Spinal cord (tissue), 10 donors: ENCODE measurements around the gene SRPK2. TPM values are rescaled to one million over a fixed set of nuclear protein-coding genes. Genes with fewer than 3 reads are reported as not detected.
"Not testable (repeated sequence)": the region's sequence is repeated elsewhere in the genome, so short reads cannot be mapped to it uniquely, and the experiment has no call there.

Experiments used
- DNase-seq, 6 donors: peaks; one replicate each; pipeline versions ENCODE4 v3.0.0 to v3.0.0-alpha.2; 2013 to 2015; ENCODE audit warnings: low spot score in 6 of 6, low read depth in 4 of 6
- H3K27ac ChIP-seq: one replicate; pipeline ENCODE4 v1.5.1; 2013; ENCODE audit warnings: low read depth, low read length, control low read depth
- H3K27me3 ChIP-seq: one replicate; pipeline ENCODE4 v1.6.1; 2013; ENCODE audit warnings: low read length; ENCODE audit not compliant: control insufficient read depth, insufficient read depth
- H3K36me3 ChIP-seq: one replicate; pipeline ENCODE4 v1.6.1; 2013; ENCODE audit warnings: low read length; ENCODE audit not compliant: control insufficient read depth, insufficient read depth
- H3K4me1 ChIP-seq: one replicate; pipeline ENCODE4 v1.6.1; 2013; ENCODE audit warnings: low read length; ENCODE audit not compliant: control insufficient read depth, insufficient read depth
- H3K4me3 ChIP-seq: one replicate; pipeline ENCODE4 v1.5.1; 2013; ENCODE audit warnings: low read depth, low read length, control low read depth
- H3K9me3 ChIP-seq: one replicate; pipeline ENCODE4 v1.6.1; 2013; ENCODE audit warnings: low read length; ENCODE audit not compliant: control insufficient read depth, insufficient read depth
- WGBS: methylation state at CpG from one replicate; pipeline ENCODE4 v1.1.5; 2013; ENCODE audit warnings: missing lambda C conversion rate; ENCODE audit not compliant: insufficient coverage; 5-methylcytosine and 5-hydroxymethylcytosine counted together
- polyA plus RNA-seq, 2 donors: library from polyadenylated mRNA; unstranded; fragments of 120-200 nt; gene quantifications; one replicate each; pipeline ENCODE4 v1.2.1, GENCODE V29; 2013; ENCODE audit not compliant: insufficient read length in 2 of 2
- total RNA-seq, 2 donors: library from RNA; depleted of rRNA in 1 of 2; stranded (reverse); fragments of 120-200 nt in 1 of 2; fragments of >200 nt in 1 of 2; gene quantifications; one replicate each; pipeline versions ENCODE4 v1.2.3 to v1.2.4, GENCODE V29; 2013 to 2014
- donor health status: healthy.

SRPK2 gene
- total and polyA plus RNA-seq, 4 donors = 79.8 to 252 (median 126) TPM

- H3K4me1 ChIP-seq = no peaks in the 10 kb centered on the region
Measured at GRCh38 chr7:105377903-105378302, 10.8 kb downstream of the SRPK2 start.

GRCh38 chr7:105376908-105377533, 11.7 kb downstream of the SRPK2 start:
- WGBS = 69% methylated on average over 4 of the region's 4 CpGs
- Histone ChIP-seq H3K9me3 (no peaks in the 10 kb centered on the region), H3K4me3 (no peak overlapping the region), H3K4me1 (no peaks in the 10 kb centered on the region), H3K36me3 (no peaks in the 10 kb centered on the region), H3K27me3 (no peaks in the 10 kb centered on the region), H3K27ac (no peak overlapping the region)
- no peak for DNase-seq

More at GRCh38 chr7:105377903-105378302, 10.8 kb downstream of the SRPK2 start:
- Histone ChIP-seq H3K4me3 (no peak overlapping the region), H3K27ac (no peak overlapping the region), H3K27me3 (no peaks in the 10 kb centered on the region), H3K9me3 (no peaks in the 10 kb centered on the region), H3K36me3 (no peaks in the 10 kb centered on the region)
- 61% methylated on average over 3 of the region's 3 CpGs for WGBS
- no peak for DNase-seq

DNA sequence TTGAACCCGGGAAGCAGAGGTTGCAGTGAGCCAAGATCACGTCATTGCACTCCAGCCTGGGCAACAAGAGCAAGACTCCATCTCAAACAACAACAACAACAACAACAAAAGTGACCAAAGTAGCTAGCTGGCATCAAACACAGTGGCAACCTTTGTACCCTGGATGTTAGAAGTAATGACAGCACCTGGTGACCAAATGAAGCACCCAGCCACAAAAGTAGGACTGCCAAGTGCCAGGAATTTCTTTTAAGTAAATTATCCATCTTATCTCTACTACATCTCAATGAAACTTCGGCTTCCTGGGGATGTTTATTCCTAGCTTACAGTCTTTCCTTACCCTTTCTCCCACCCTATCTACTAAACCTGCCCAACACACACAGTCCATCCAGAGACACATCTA, 18.8 kb downstream of the SRPK2 start:
- Histone ChIP-seq H3K9me3 (no peaks in the 10 kb centered on the region), H3K36me3 (peaks cover 2% of the 10 kb centered on the region), H3K4me3 (no peak overlapping the region), H3K27ac (no peak overlapping the region), H3K4me1 (peaks cover 4% of the 10 kb centered on the region), H3K27me3 (no peaks in the 10 kb centered on the region)
- no peak for DNase-seq
- WGBS = no CpG with 5 or more reads among the region's 3 CpGs

DNA sequence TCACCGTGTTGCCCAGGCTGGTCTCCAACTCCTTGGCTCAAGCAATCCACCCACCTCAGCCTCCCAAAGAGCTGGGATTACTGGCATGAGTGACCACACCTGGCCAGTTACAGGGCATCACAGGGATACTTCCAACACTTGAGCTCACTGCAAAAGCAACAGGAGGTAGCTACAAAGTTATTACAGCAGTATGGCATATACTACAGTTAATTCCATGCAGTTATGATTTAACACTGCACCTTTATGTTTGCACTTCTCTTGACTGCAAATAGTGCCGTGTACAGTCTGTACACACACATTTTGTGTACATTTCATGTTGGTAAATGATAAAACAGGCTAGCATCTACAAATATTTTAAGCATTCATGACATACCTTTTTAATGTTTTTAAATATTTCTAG, 21.3 kb downstream of the SRPK2 start:
- no peak for DNase-seq
- H3K27me3 ChIP-seq = no peaks in the 10 kb centered on the region
- H3K27ac ChIP-seq = no peak overlapping the region
- no peaks in the 10 kb centered on the region for H3K9me3 ChIP-seq
- peaks cover 2% of the 10 kb centered on the region for H3K36me3 ChIP-seq
- no peak overlapping the region for H3K4me3 ChIP-seq
- H3K4me1 ChIP-seq = peaks cover 4% of the 10 kb centered on the region
- 100% methylated on average over 1 of the region's 2 CpGs for WGBS

- Histone ChIP-seq H3K36me3 (peaks cover 2% of the 10 kb centered on the region), H3K4me3 (no peak overlapping the region), H3K27me3 (no peaks in the 10 kb centered on the region), H3K9me3 (no peaks in the 10 kb centered on the region), H3K27ac (no peak overlapping the region), H3K4me1 (peaks cover 4% of the 10 kb centered on the region)
- 100% methylated on average over 5 of the region's 25 CpGs for WGBS
- DNase-seq = no peak
Measured at GRCh38 chr7:105365541-105366534, 22.9 kb downstream of the SRPK2 start.

DNA sequence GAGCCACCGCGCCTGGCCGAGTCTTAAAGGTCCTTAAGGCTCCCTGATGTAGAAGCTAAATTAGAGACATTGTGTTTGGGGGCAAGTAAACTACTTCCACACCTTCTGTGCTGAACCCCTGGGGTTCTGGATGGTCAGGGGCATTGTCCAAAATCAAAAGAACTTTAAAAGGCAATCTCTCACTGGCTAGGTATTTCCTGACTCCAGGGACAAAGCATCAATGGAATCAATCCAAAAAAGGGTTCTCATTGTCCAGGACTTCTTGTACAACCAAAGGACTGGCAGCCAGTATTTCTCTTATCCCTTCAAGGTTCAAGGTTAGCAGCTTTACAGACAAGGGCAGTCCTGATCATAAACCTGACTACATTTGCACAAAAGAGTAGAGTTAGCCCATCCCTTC, 24.0 kb downstream of the SRPK2 start:
- Histone ChIP-seq H3K4me3 (no peak overlapping the region), H3K27ac (no peak overlapping the region), H3K4me1 (peaks cover 4% of the 10 kb centered on the region), H3K36me3 (peaks cover 2% of the 10 kb centered on the region), H3K9me3 (no peaks in the 10 kb centered on the region), H3K27me3 (no peaks in the 10 kb centered on the region)
- DNase-seq = no peak
- no CpG with 5 or more reads among the region's 3 CpGs for WGBS

- WGBS = 100% methylated on average over 1 of the region's 6 CpGs
- DNase-seq = not testable (repeated sequence)
Measured at GRCh38 chr7:105363657-105364056, 25.1 kb downstream of the SRPK2 start.

DNA sequence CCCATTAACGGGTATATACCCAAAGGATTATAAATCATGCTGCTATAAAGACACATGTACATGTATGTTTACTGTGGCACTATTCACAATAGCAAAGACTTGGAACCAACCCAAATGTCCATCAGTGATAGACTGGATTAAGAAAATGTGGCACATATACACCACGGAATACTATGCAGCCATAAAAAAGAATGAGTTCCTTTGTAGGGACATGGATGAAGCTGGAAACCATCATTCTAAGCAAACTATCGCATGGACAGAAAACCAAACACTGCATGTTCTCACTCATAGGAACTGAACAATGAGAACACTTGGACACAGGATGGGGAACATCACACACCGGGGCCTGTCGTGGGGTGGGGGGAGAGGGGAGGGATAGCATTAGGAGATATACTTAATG, 26.0 kb downstream of the SRPK2 start:
- WGBS = no CpG with 5 or more reads among the region's 5 CpGs
- not testable (repeated sequence) for H3K27ac ChIP-seq, H3K4me1 ChIP-seq

More at GRCh38 chr7:105363657-105364056, 25.1 kb downstream of the SRPK2 start:
- not testable (repeated sequence) for H3K27ac ChIP-seq, H3K4me3 ChIP-seq, H3K9me3 ChIP-seq, H3K4me1 ChIP-seq, H3K27me3 ChIP-seq, H3K36me3 ChIP-seq

DNA sequence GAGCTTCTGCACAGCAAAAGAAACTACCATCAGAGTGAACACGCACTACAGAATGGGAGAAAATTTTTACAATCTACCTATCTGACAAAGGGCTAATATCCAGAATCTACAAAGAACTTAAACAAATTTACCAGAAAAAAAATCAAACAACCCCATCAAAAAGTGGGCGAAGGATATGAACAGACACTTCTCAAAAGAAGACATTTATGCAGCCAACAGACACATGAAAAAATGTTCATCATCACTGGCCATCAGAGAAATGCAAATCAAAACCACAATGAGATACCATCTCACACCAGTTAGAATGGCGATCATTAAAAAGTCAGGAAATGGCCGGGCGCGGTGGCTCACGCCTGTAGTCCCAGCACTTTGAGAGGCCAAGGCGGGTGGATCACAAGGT, 26.7 kb downstream of the SRPK2 start:
- H3K9me3 ChIP-seq, DNase-seq, H3K27me3 ChIP-seq, H3K27ac ChIP-seq, H3K4me1 ChIP-seq, H3K4me3 ChIP-seq, H3K36me3 ChIP-seq: not testable (repeated sequence)
- WGBS = 97% methylated on average over 5 of the region's 8 CpGs

More for the DNA sequence above, 26.0 kb downstream of the SRPK2 start:
- not testable (repeated sequence) for H3K4me3 ChIP-seq, DNase-seq, H3K36me3 ChIP-seq, H3K9me3 ChIP-seq, H3K27me3 ChIP-seq
